HL-60 (cell line): ENCODE measurements around the gene DAPL1.

Experiments used
- CTCF ChIP-seq: IDR thresholded peaks from one replicate; pipeline ENCODE4 v1.5.1; 2011; ENCODE audit warnings: low read length, control low read depth, inconsistent platforms; ENCODE audit not compliant: insufficient read depth
- GABPA ChIP-seq: IDR thresholded peaks from 2 replicates; pipeline ENCODE4 v1.6.1; 2012; ENCODE audit warnings: low read depth
- POLR2AphosphoS5 ChIP-seq: IDR thresholded peaks from 2 replicates; pipeline ENCODE4 v1.6.1; 2012; ENCODE audit warnings: low read depth

- TF ChIP-seq CTCF, result peak; percentile 5
- TF ChIP-seq POLR2AphosphoS5, result no peak
- no peak for TF ChIP-seq GABPA
Observed at GRCh38 chr2:158755310-158756087, 39.6 kb upstream of the DAPL1 start.
